ENCODE measurements around the gene SSTR3. TPM values are rescaled to one million over a fixed set of nuclear protein-coding genes. Genes with fewer than 3 reads are reported as not detected.
A peak's percentile ranks its signal among the peaks of the same experiment; 100 is the strongest.

The SSTR3 gene
- total and polyA plus RNA-seq, 9 of the 15 experiments (the other 6 are each of a cell fraction or from before 2014, with no cell fraction given): 0.03 TPM; not detected in 8

- TF ChIP-seq PPARD (CRISPR knock-in tag; IDR thresholded peaks at IDR 0.05): no peak
Measured at GRCh38 chr22:37237371-37238268, 25.3 kb upstream of the SSTR3 start (continued).

GRCh38 chr22:37235897-37236607 lies 23.8 kb upstream of the SSTR3 start:
- H3K4me2 ChIP-seq (ENCODE audit: insufficient read depth, low read length): no peak overlapping the region
- TF ChIP-seq BCOR (IDR thresholded peaks at IDR 0.05) (0 out of 2 replicates have a peak, but pooled peaks have one; percentile 11), RNF2 (IDR thresholded peaks at IDR 0.05) (no peak), ATF3 (IDR thresholded peaks at IDR 0.05) (no peak), ATF3 (CRISPR knock-in tag; conservative IDR thresholded peaks at IDR 0.05) (no peak), PML (IDR thresholded peaks at IDR 0.05; ENCODE audit: low read length) (no peak), TFAM (CRISPR knock-in tag; conservative IDR thresholded peaks at IDR 0.05) (no peak), ZNF586 (CRISPR knock-in tag; conservative IDR thresholded peaks at IDR 0.05) (no peak), MNT (conservative IDR thresholded peaks at IDR 0.05) (no peak), YBX1 (IDR thresholded peaks at IDR 0.05) (no peak), ZNF280A (IDR thresholded peaks at IDR 0.05; ENCODE audit: low read depth, partially characterized antibody) (no peak), RBM25 (IDR thresholded peaks at IDR 0.05; ENCODE audit: low read depth, low read length, severe bottlenecking) (peak; percentile 87), ESRRA (IDR thresholded peaks at IDR 0.05; ENCODE audit: borderline replicate concordance, low read depth) (peak; percentile 34; the same call in 1 of the 2 replicates), ZFP36 (IDR thresholded peaks at IDR 0.05; ENCODE audit: low read depth, low read length, partially characterized antibody) (peak; percentile 57), SMAD2 (IDR thresholded peaks at IDR 0.05; ENCODE audit: low read depth, low read length) (no peak), ZNF668 (CRISPR knock-in tag; IDR thresholded peaks at IDR 0.05) (no peak), NCOA6 (IDR thresholded peaks at IDR 0.05) (no peak)

More at GRCh38 chr22:37235897-37236607, 23.8 kb upstream of the SSTR3 start:
- peaks cover 27% of the 10 kb centered on the region for H3K79me2 ChIP-seq (ENCODE audit: control insufficient read depth, insufficient read depth, low read length)
- no peak overlapping the region for H3K4me3 ChIP-seq
- no TSS peak for BruUV-seq (replicated peaks)
- FAIRE-seq (no peak), DNase-seq (ENCODE audit: extremely low read depth in 1 of 4, low spot score in 3 of 4) (no peak), ATAC-seq (no peak)
- no peaks in the 10 kb centered on the region for H3K27me3 ChIP-seq (ENCODE audit: control insufficient read depth in 2 of 2, insufficient read depth in 2 of 2, low read length in 2 of 2)
- H3K9me1 ChIP-seq (ENCODE audit: control insufficient read depth, insufficient read depth, low read length): no peaks in the 10 kb centered on the region
- WGBS (ENCODE audit: insufficient coverage, low coverage, missing lambda C conversion rate): 95% methylated on average over 2 of the region's 3 CpGs
- in situ Hi-C loops (cut with MboI) (no loop called here), intact Hi-C loops (cut with micrococcal nuclease) (no loop called here)
- H3K36me3 ChIP-seq (ENCODE audit: control insufficient read depth, insufficient read depth, low read length): peaks cover 75% of the 10 kb centered on the region; the same call in 2 of the 3 replicates
- no peak overlapping the region for H2AFZ ChIP-seq (ENCODE audit: low read depth, low read length)
- H4K20me1 ChIP-seq (replicated peaks; ENCODE audit: control insufficient read depth, insufficient read depth, low read length): peaks cover 3% of the 10 kb centered on the region
- ChIA-PET CTCF (ENCODE audit: low intra/inter-chr PET ratio) (no interaction called here), POLR2A (no interaction called here)
- no peak overlapping the region for H3K9ac ChIP-seq (ENCODE audit: insufficient read depth in 1 of 2, low read depth in 2 of 2, low read length in 2 of 2)
- no peak overlapping the region for H3K27ac ChIP-seq (ENCODE audit: extremely low read depth, low read depth, low read length)
- no peaks in the 10 kb centered on the region for H3K9me3 ChIP-seq (replicated peaks; ENCODE audit: control insufficient read depth, insufficient read depth, low read depth, low read length)
- peaks cover 3 to 27% of the 10 kb centered on the region in 2 experiments; a peak in 3 of 5 replicates for H3K4me1 ChIP-seq (replicated peaks in 1 of 2; ENCODE audit: control insufficient read depth in 2 of 2, insufficient read depth in 2 of 2, low read length in 2 of 2)

All from K562 (cell line).